DND-41 (cell line): ENCODE measurements around the gene MLLT1.

Experiments used
- ATAC-seq: fragments of 200-7000 bp; cut with Tn5 transposase; 3 replicates; pipeline ENCODE4 v1.9.1; 2021; ENCODE audit warnings: low read depth; ENCODE audit not compliant: insufficient read depth
- DNase-seq: peaks from one replicate; pipeline ENCODE4 v3.0.0-alpha.2; 2020
- H2AFZ ChIP-seq: 2 replicates; pipeline ENCODE4 v1.6.0; 2012; ENCODE audit warnings: low read depth, low read length
- H3K27ac ChIP-seq: 2 replicates; pipeline ENCODE4 v1.5.1; 2012; ENCODE audit warnings: low read length, inconsistent platforms
- H3K27me3 ChIP-seq: fragments of 200-600 bp; sonication (generic); 2 replicates; pipeline ENCODE4 v1.6.0; 2012; ENCODE audit warnings: low read length, mild to moderate bottlenecking, inconsistent platforms; ENCODE audit not compliant: insufficient read depth, poor library complexity
- H3K36me3 ChIP-seq: 2 replicates; pipeline ENCODE4 v1.5.1; 2012; ENCODE audit warnings: low read length, inconsistent platforms; ENCODE audit not compliant: insufficient read depth
- H3K4me1 ChIP-seq: 2 replicates; pipeline ENCODE4 v1.5.1; 2012; ENCODE audit warnings: mild to moderate bottlenecking, low read length; ENCODE audit not compliant: insufficient read depth
- H3K4me2 ChIP-seq: 2 replicates; pipeline ENCODE4 v1.6.0; 2012; ENCODE audit warnings: mild to moderate bottlenecking, moderate library complexity, low read length, inconsistent platforms; ENCODE audit not compliant: insufficient read depth
- H3K4me3 ChIP-seq, 2 experiments: fragments of 200-600 bp in 1 of 2; shearing (Covaris generic) in 1 of 2; 2 replicates each; pipeline ENCODE4 v1.5.1; 2012 to 2016; ENCODE audit warnings: inconsistent platforms in 2 of 2, low read length in 2 of 2, mild to moderate bottlenecking in 2 of 2, low read depth in 1 of 2, moderate library complexity in 1 of 2
- H3K79me2 ChIP-seq: 2 replicates; pipeline ENCODE4 v1.6.0; 2012; ENCODE audit warnings: low read length, inconsistent platforms; ENCODE audit not compliant: insufficient read depth
- H3K9ac ChIP-seq: 2 replicates; pipeline ENCODE4 v1.6.0; 2012; ENCODE audit warnings: low read depth, mild to moderate bottlenecking, inconsistent platforms, low read length, moderate library complexity
- H3K9me3 ChIP-seq: 2 replicates; pipeline ENCODE4 v1.5.1; 2012; ENCODE audit warnings: low read length, moderate library complexity, mild to moderate bottlenecking, inconsistent platforms; ENCODE audit not compliant: insufficient read depth, severe bottlenecking
- H4K20me1 ChIP-seq: 2 replicates; pipeline ENCODE4 v1.6.0; 2012; ENCODE audit warnings: low read length; ENCODE audit not compliant: insufficient read depth
- CTCF ChIP-seq: IDR thresholded peaks from 2 replicates; pipeline ENCODE4 v1.5.1; 2012; ENCODE audit warnings: borderline replicate concordance, low read length, moderate library complexity, mild to moderate bottlenecking; ENCODE audit not compliant: poor library complexity, severe bottlenecking; ENCODE audit errors: extremely low read depth
- EZH2 ChIP-seq: IDR thresholded peaks from 3 replicates; pipeline ENCODE4 v1.6.1; 2012; ENCODE audit warnings: borderline replicate concordance, low read depth, mild to moderate bottlenecking, moderate library complexity, low read length, inconsistent platforms; ENCODE audit not compliant: severe bottlenecking

Gene MLLT1

DNA sequence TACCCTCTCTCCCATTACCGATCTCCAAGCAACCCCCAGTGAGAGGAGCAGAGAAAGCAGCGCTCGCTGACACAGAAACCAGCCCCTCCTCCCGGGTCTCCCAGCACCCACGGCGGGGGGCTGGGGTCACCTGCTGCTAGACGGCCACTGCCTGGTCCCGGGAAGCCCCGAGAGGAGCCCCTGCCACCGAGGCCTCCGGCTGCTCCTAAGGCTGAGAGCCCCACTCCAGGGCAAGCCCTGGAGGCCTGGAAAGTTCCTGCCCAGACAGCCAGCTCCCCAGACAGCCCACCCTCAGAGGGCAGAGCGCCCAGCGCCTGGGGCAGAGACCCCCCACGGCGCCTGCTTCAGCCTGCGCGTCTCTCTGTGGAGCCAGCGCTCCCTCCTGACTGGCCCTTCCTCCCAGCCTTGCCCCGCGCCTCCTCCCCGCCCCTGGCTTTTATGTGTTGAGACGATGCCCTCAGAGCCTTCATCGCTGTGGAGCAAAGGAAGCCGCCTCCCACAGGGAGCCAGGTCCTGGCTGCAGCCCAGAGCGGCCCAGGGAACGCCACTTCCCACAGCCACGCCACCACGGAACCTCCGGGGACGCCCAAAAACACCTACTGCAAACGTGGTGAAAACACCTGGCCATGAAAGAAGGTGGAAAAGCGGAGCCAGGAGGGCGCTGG is 51.1 kb downstream of the MLLT1 start:
- Histone ChIP-seq H3K79me2 (peaks cover 82% of the 10 kb centered on the region), H3K27ac (no peak overlapping the region), H3K36me3 (peaks cover 72% of the 10 kb centered on the region), H3K4me3 (no peak overlapping the region), H4K20me1 (peaks cover 91% of the 10 kb centered on the region), H3K9ac (no peak overlapping the region), H3K27me3 (no peaks in the 10 kb centered on the region), H2AFZ (no peak overlapping the region), H3K9me3 (no peaks in the 10 kb centered on the region), H3K4me2 (no peak overlapping the region), H3K4me1 (no peaks in the 10 kb centered on the region)
- TF ChIP-seq CTCF, result no peak
- no peak for TF ChIP-seq EZH2
- DNase-seq (no peak), ATAC-seq (no peak)

DNA sequence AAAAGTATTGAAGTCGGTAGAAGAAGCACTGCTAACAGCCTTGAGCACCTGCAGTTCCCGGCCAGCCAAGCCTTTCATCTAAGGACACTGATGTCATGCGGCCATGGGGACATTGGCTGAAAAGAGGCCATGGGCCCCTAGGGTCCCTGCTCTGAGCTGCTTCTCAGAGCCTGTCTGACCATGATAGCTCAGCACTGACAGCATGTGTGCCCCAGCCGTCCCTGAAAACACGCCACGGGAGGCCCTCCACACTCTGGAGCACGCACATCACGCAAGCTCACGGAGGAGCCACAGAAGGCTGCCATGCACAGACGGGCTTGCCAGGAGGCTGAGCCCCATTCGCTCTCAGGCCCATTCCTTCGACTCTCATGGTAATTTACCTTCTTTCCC is 51.8 kb downstream of the MLLT1 start:
- TF ChIP-seq CTCF, result no peak
- no peak for TF ChIP-seq EZH2
- H3K36me3 ChIP-seq, result peaks cover 79% of the 10 kb centered on the region
- H4K20me1 ChIP-seq, result peaks cover 90% of the 10 kb centered on the region
- H3K79me2 ChIP-seq, result peaks cover 74% of the 10 kb centered on the region
- H3K4me3 ChIP-seq, result no peak overlapping the region
- no peak overlapping the region for H2AFZ ChIP-seq
- no peak overlapping the region for H3K4me2 ChIP-seq
- H3K27me3 ChIP-seq, result no peaks in the 10 kb centered on the region
- H3K9me3 ChIP-seq, result no peaks in the 10 kb centered on the region
- ATAC-seq (no peak), DNase-seq (no peak)
- no peaks in the 10 kb centered on the region for H3K4me1 ChIP-seq
- no peak overlapping the region for H3K9ac ChIP-seq
- no peak overlapping the region for H3K27ac ChIP-seq

- Histone ChIP-seq H3K79me2 (peaks cover 69% of the 10 kb centered on the region), H3K4me1 (no peaks in the 10 kb centered on the region), H3K4me2 (no peak overlapping the region), H3K36me3 (peaks cover 84% of the 10 kb centered on the region), H3K9ac (no peak overlapping the region), H2AFZ (no peak overlapping the region), H4K20me1 (peaks cover 84% of the 10 kb centered on the region), H3K9me3 (no peaks in the 10 kb centered on the region), H3K27me3 (no peaks in the 10 kb centered on the region), H3K4me3 (no peak overlapping the region), H3K27ac (no peak overlapping the region; the same call in 1 of the 2 replicates)
- TF ChIP-seq CTCF (no peak), EZH2 (no peak)
- ATAC-seq (no peak), DNase-seq (no peak)
These were observed 52.4 kb downstream of the MLLT1 start for GRCh38 chr19:6227156-6227935.
